22Rv1 (cell line): Measurements from ENCODE around the gene VPS45.

Experiments
- CTCF ChIP-seq: fragments of 450-650 bp; IDR thresholded peaks from 2 replicates; pipeline ENCODE4 v1.5.1; 2017; ENCODE audit warnings: mild to moderate bottlenecking
- ZFX ChIP-seq: fragments of 450-650 bp; IDR thresholded peaks from 2 replicates; pipeline ENCODE4 v1.6.1; 2017; ENCODE audit warnings: antibody characterized with exemption, borderline replicate concordance

DNA sequence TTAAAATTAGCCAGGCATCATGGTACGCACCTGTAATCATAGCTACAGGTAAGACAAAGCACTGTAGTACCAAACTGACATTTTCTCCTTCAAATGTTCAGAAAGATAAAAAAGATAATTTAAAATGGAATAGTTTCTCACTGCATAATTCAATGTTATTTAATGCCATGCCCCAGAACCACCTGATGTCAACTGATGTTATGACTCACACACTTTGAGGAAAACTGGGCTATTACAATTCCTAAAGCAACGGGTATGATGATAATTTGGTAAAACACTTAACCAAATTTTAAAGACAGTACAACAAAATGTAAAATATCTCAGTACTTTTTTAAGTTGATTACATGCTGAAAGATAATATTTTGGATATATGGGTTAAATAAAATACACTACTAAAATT lies 59.2 kb downstream of the VPS45 start:
- TF ChIP-seq CTCF, result no peak
- TF ChIP-seq ZFX, result no peak
